Upper lobe of left lung (tissue), 6 donors: ENCODE results near the gene PTPRR. TPM values are rescaled to one million over a fixed set of nuclear protein-coding genes. Genes with fewer than 3 reads are reported as not detected.

ENCODE experiments used
- ATAC-seq, 2 donors: fragments of 200-7000 bp; cut with Tn5 transposase; one replicate each; pipeline ENCODE4 v1.9.1; 2022; ENCODE audit warnings: mild to moderate bottlenecking in 2 of 2, moderate library complexity in 2 of 2; ENCODE audit not compliant: low FRiP score in 2 of 2
- DNase-seq, 2 donors: peaks; one replicate each; pipeline ENCODE4 v3.0.0-alpha.2; 2019 to 2020
- H3K27ac ChIP-seq, 4 donors: fragments of 200-600 bp; sonication (generic); one replicate each; pipeline ENCODE4 v1.5.1; 2016 to 2019
- H3K27me3 ChIP-seq, 4 donors: fragments of 200-600 bp; sonication (generic); one replicate each; pipeline ENCODE4 v1.5.1; 2017 to 2019
- H3K36me3 ChIP-seq, 4 donors: fragments of 200-600 bp; sonication (generic); one replicate each; pipeline ENCODE4 v1.5.1; 2016 to 2019
- H3K4me1 ChIP-seq, 4 donors: fragments of 200-600 bp; sonication (generic); one replicate each; pipeline ENCODE4 v1.5.1; 2018 to 2019
- H3K4me3 ChIP-seq, 4 donors: fragments of 200-600 bp; sonication (generic); one replicate each; pipeline ENCODE4 v1.5.1; 2017 to 2019; ENCODE audit warnings: mild to moderate bottlenecking in 2 of 4, moderate library complexity in 1 of 4
- H3K9me3 ChIP-seq, 4 donors: fragments of 200-600 bp; sonication (generic); one replicate each; pipeline ENCODE4 v1.5.1; 2018 to 2019
- CTCF ChIP-seq, 6 experiments: fragments of 450-650 bp in 4 of 6; fragments of 200-600 bp in 2 of 6; sonication (generic) in 2 of 6; IDR thresholded peaks; one replicate each; pipeline ENCODE4 v1.5.1; 2016 to 2019; ENCODE audit warnings: antibody characterized with exemption in 6 of 6
- EP300 ChIP-seq, 4 donors: sonication (generic); formaldehyde crosslinking; IDR thresholded peaks; one replicate each; pipeline ENCODE4 v1.5.1; 2017; ENCODE audit warnings: antibody characterized with exemption in 4 of 4, control low read depth in 2 of 4
- POLR2A ChIP-seq, 4 donors: fragments of 450-650 bp; IDR thresholded peaks; one replicate each; pipeline ENCODE4 v1.5.1; 2016 to 2017; ENCODE audit warnings: antibody characterized with exemption in 4 of 4, mild to moderate bottlenecking in 2 of 4
- POLR2AphosphoS5 ChIP-seq, 2 donors: sonication (generic); formaldehyde crosslinking; IDR thresholded peaks; one replicate each; pipeline ENCODE4 v1.5.1; 2017; ENCODE audit warnings: antibody characterized with exemption in 2 of 2
- WGBS, 2 donors: methylation state at CpG; one replicate each; pipeline ENCODE4 v1.1.5; 2017 to 2018; 5-methylcytosine and 5-hydroxymethylcytosine counted together
- total RNA-seq, 6 donors: library from RNA; depleted of rRNA in 4 of 6; stranded (reverse); fragments of >200 nt in 4 of 6; gene quantifications; one replicate each; pipeline versions ENCODE4 v1.1.0 to v1.2.1, GENCODE V29; 2016 to 2021
- donor health status: DM: no; HTN: no; CAD: no; lungs with moderate emphysema.
- donor health status: DM: no; HTN: yes; CAD: no; lungs with severe emphysema.

The PTPRR gene
- total RNA-seq, 6 donors from 2014 or later = 0.30 to 2.7 (median 0.79) TPM; not detected in 1

DNA sequence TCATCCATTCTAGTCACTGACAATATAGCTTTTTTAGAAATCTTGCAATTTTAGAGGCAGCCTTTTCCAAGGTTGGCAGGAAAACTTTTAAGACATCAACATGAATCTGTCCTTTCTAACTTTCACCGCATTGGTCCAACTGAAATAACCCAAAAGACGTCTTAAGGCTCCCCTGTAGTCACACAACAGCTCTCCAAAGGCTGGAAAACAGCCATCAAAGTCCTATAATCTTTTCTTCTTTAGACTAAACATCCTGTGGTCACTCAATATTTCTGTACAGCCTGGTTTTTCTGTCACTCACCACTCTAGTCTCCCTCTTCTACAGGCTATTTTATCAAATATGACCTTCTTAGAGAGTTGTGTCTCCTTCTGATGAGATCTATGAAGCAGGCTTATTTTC, 278.8 kb downstream of the PTPRR start:
- 59 to 74% methylated on average over 2 of the region's 2 CpGs for WGBS, 2 donors
- no peaks in the 10 kb centered on the region for H3K27me3 ChIP-seq
- H3K36me3 ChIP-seq = no peaks in the 10 kb centered on the region
- H3K27ac ChIP-seq = no peak overlapping the region
- DNase-seq (no peak), ATAC-seq (no peak)
- H3K9me3 ChIP-seq = no peaks in the 10 kb centered on the region
- H3K4me1 ChIP-seq = peaks cover 0 to 18% (median 9%) of the 10 kb centered on the region in 4 donors
- no peak for TF ChIP-seq POLR2A (IDR thresholded peaks at IDR 0.05)
- TF ChIP-seq EP300 (IDR thresholded peaks at IDR 0.05) = no peak
- TF ChIP-seq POLR2AphosphoS5 (IDR thresholded peaks at IDR 0.05) = no peak
- no peak for TF ChIP-seq CTCF (IDR thresholded peaks at IDR 0.05)
- H3K4me3 ChIP-seq = no peak overlapping the region

DNA sequence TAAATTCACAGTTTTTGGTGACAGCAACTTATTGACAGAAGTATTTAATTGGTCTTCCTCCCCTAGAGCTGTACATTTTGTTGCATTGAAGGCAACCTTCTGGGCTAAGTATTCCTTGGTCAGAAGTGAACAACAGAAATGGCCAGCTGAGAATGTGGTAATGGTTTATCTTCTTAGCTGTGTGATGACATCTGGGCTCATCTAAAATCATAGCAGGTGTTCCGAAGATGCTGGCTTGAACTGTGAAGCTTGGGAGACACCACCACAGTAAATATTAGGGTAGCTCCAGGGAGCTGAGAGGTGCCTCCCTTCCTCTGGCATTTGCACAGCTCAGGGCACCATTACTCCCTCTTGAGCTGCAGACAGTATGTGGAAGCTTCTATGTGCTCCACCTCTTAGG, 279.6 kb downstream of the PTPRR start:
- no peaks in the 10 kb centered on the region for H3K27me3 ChIP-seq
- H3K4me3 ChIP-seq = no peak overlapping the region
- no peak overlapping the region for H3K27ac ChIP-seq
- H3K9me3 ChIP-seq = no peaks in the 10 kb centered on the region
- H3K36me3 ChIP-seq = no peaks in the 10 kb centered on the region
- TF ChIP-seq POLR2AphosphoS5 (IDR thresholded peaks at IDR 0.05) (no peak), CTCF (IDR thresholded peaks at IDR 0.05) (no peak), EP300 (IDR thresholded peaks at IDR 0.05) (no peak), POLR2A (IDR thresholded peaks at IDR 0.05) (no peak)
- 81 to 100% methylated on average over 1 of the region's 1 CpG for whole genome bisulfite sequencing, 2 donors
- ATAC-seq = no peak
- peaks cover 0 to 15% (median 3%) of the 10 kb centered on the region in 4 donors for H3K4me1 ChIP-seq
- DNase-seq = no peak

GRCh38 chr12:70639535-70639934, 281.0 kb downstream of the PTPRR start:
- WGBS, 2 donors = 96 to 98% methylated on average over 2 of the region's 2 CpGs
- Histone ChIP-seq H3K27ac (no peak overlapping the region), H3K27me3 (no peaks in the 10 kb centered on the region), H3K9me3 (no peaks in the 10 kb centered on the region), H3K4me1 (peaks cover 0 to 5% (median 0%) of the 10 kb centered on the region in 4 donors), H3K4me3 (no peak overlapping the region), H3K36me3 (no peaks in the 10 kb centered on the region)
- TF ChIP-seq POLR2AphosphoS5 (IDR thresholded peaks at IDR 0.05) (no peak), CTCF (IDR thresholded peaks at IDR 0.05) (no peak), EP300 (IDR thresholded peaks at IDR 0.05) (no peak), POLR2A (IDR thresholded peaks at IDR 0.05) (no peak)
- ATAC-seq (no peak), DNase-seq (no peak)

GRCh38 chr12:70638639-70639360, 281.7 kb downstream of the PTPRR start:
- Histone ChIP-seq H3K27ac (no peak overlapping the region), H3K36me3 (no peaks in the 10 kb centered on the region), H3K27me3 (no peaks in the 10 kb centered on the region), H3K9me3 (no peaks in the 10 kb centered on the region), H3K4me3 (no peak overlapping the region), H3K4me1 (peaks cover 0 to 5% (median 0%) of the 10 kb centered on the region in 4 donors)
- ATAC-seq = no peak
- WGBS, 2 donors = 80 to 82% methylated on average over 1 of the region's 1 CpG
- DNase-seq = no peak
- TF ChIP-seq POLR2A (IDR thresholded peaks at IDR 0.05) (no peak), CTCF (IDR thresholded peaks at IDR 0.05) (no peak), POLR2AphosphoS5 (IDR thresholded peaks at IDR 0.05) (no peak)
